Glomerular visceral epithelial cell (primary cell): ENCODE measurements around the gene MACROD2.

Experiments
- DNase-seq: peaks from one replicate; pipeline ENCODE4 v3.0.0-alpha.2; 2016; ENCODE audit errors: extremely low spot score

MACROD2 gene

DNA sequence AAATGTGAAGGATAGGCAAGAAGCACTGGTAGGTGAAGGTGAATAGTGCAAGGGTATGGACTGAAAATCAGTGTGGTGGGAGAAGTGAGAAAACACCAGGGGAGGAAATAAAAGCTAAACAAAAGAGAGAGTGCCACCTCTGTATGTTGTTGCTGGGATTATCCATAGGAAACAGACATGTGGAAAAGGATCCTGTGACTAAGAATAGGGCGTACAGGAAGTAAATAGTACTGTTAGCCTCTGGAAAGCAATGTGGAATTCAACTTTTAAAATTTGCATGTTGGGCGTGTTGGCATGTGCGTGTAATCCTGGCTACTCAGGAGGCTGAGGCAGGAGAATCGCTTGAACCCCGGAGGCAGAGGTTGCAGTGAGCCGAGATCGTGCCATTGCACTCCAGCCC lies 1916.3 kb downstream of the MACROD2 start:
- no peak for DNase-seq

- no peak for DNase-seq
Observed at GRCh38 chr20:15913391-15914025, 1918.2 kb downstream of the MACROD2 start.

- no peak for DNase-seq
Observed at GRCh38 chr20:15916623-15917022, 1921.3 kb downstream of the MACROD2 start.

- DNase-seq, result no peak
Observed at GRCh38 chr20:15917283-15917682, 1922.0 kb downstream of the MACROD2 start.

GRCh38 chr20:15918631-15919030 lies 1923.3 kb downstream of the MACROD2 start:
- no peak for DNase-seq

DNA sequence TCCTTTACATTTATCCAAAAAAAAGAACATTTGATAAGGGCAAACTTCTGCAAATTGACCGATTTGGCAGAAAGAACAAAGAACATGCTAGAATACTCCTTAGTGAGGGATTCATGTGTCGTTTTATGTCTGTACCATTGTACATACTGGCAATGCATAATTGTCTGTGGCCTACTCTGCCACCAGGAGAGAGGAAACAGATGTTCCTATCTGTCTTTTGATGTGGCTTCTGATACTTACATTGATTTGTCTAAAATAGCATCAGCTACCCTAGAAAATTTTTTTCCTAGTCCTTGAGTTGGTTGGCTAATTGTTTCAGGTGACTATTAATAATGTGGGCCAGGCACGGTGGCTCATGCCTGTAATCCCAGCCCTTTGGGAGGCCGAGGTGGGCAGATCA lies 1923.8 kb downstream of the MACROD2 start:
- no peak for DNase-seq

GRCh38 chr20:15921930-15922329 lies 1926.6 kb downstream of the MACROD2 start:
- DNase-seq, result no peak

- DNase-seq, result no peak
Observed at GRCh38 chr20:15922556-15922955, 1927.2 kb downstream of the MACROD2 start.

DNA sequence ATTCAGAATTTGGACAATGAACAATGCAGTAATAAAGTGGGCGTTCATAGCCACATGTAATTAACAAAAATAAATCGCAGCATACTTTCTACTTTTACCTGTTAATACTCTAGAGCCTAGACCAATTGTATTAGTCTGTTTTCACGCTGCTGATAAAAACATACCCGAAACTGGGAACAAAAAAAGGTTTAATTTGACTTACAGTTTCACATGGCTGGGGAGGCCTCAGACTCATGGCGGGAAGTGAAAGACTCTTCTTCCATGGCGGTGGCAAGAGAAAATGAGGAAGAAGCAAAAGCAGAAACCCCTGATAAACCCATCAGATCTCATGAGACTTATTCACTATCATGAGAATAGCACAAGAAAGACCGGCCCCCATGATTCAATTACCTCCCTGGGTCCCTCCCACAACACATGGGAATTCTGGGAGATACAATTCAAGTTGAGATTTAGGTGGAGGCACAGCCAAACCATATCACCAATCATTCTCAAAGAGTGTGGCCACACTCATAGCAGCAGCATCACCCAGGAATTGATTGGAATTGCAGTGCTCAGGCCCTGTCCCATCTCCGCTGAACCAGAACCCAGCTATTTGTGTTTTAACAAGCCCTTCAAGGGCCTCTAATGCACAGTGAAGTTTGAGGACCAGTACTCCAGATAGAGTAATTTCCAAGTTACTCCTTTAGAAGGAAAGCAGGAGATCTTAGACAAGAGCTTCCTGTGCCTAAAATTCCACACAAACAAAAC lies 1927.9 kb downstream of the MACROD2 start:
- no peak for DNase-seq

- DNase-seq, result no peak
Observed at GRCh38 chr20:15924556-15924955, 1929.2 kb downstream of the MACROD2 start.

- DNase-seq, result no peak
Observed at GRCh38 chr20:15925376-15925775, 1930.1 kb downstream of the MACROD2 start.

DNA sequence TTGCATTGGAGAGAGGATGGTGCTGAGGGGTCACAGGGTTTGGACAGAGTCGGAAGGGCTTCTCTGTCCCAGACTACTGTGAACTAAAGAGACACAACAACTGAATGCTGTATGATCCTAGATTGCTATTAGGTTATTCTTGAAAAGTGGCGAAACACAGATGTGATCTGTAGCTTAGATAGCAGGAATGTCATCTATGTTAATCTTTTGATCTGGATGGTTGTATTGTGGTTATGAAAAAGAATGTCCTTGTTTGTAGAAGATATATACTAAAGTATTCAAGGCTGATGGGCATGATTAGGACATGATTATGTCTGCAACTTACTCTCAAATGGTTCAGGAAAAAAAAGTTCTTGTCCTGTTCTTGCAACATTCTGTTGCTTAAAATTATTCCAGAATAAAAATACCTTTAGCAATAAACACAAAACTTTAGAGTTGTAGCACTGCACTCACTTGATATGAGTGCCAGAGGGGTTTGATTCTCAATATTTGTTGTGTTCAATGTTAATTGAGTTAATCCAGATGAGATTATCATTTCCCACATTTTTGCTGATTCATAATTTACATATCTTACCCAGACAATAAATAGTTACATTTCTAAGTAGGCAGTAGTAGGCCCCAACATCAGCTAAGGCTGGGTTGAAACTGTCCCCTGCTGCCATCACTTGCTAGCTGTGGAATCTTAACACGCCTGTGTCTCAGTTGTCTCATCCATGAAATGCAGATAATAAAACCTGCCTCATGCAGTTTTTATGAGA lies 1932.8 kb downstream of the MACROD2 start:
- no peak for DNase-seq

GRCh38 chr20:15928946-15929345 lies 1933.6 kb downstream of the MACROD2 start:
- DNase-seq, result no peak

GRCh38 chr20:15930311-15931305 lies 1935.3 kb downstream of the MACROD2 start:
- peak; percentile 53 for DNase-seq

DNA sequence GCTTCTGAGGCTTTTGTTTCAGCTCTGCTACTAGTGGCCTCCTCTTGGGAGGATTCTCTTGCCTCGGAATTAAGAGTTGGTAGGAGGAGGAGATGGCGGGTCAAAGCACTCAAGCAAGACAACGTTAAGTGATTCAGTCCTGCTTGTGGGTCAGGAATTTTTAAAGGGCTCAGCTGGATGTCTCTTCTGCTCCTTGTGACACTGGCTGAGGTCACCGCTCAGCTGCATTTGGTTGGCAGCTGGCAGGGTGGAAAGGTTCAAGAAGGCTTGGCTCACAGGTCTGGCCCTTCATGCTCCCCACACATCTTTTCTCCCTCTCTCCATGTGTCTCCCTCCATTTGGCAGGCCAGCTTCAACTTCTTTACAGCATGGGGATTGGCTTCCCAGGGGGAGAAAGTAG lies 1936.6 kb downstream of the MACROD2 start:
- no peak for DNase-seq

DNA sequence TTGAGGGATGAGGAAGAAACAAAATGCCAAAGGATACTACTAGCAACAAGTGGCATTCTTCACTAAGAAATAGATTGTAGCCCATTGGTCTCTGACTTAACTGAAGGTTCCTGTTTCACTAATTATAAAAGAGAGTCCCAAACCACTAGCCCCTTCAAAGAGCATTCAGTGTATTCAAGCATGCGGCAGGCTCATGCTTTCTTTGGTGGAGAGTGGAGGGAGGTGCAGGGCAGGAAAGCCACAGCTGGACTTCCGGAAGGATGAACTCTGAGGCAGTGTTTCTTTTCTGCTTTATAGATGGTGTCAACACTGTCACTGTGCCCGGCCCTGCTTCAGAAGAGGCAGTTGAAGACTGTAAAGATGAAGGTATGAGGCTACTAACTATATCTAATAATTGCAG lies 1941.9 kb downstream of the MACROD2 start:
- no peak for DNase-seq

DNA sequence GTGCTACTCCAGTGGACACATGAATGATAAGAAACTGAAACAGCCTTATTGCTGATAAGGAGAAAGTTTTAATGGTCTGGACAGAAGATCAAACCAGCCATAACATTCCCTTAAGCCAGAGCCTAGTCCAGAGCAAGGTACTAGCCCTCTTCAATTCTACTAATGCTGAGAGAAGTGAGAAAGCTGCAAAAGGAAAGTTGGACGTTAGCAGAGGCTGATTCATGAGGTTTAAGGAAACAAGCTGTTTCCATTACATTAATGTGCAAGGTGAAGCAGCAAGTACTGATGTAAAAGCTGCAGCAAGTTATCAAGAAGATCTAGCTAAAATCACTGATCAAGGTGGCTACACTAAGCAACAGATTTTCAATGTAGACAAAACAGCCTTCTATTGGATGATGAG lies 1943.5 kb downstream of the MACROD2 start:
- DNase-seq, result no peak

DNA sequence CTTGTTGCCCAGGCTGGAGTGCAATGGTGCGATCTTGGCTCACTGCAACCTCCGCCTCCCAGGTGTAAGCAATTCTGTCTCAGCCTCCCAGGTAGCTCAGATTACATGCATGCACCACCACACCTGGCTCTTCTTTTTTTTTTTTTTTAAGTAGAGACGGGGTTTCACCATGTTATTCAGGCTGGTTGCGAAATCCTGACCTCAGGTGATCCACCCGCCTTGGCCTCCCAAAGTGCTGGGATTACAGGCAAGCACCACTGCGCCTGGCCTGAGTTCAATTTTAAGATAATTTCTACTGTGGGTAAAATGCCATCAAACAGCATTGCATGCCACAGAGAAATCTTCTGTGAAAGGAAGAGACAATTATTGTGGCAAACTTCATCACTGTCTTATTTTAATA lies 1944.8 kb downstream of the MACROD2 start:
- no peak for DNase-seq

DNA sequence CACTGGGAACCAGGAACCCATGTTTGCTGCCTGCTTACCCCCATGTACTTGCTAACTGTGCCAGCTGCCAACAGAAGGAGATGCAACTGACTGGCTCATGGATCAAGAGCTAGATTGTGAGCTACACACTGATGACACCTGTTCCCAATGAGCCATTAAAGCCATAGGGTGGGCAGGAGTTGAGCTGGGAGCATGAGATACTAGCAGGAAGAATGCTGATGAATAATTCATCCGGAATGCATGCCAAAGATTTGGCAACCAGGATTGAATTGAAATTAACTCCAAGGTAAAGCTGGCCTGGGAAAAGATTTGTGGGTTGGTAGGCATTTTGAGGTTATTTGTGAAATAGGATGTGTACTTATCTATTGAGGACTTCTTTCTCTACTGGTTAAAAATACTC lies 1946.8 kb downstream of the MACROD2 start:
- DNase-seq, result peak; percentile 84

DNA sequence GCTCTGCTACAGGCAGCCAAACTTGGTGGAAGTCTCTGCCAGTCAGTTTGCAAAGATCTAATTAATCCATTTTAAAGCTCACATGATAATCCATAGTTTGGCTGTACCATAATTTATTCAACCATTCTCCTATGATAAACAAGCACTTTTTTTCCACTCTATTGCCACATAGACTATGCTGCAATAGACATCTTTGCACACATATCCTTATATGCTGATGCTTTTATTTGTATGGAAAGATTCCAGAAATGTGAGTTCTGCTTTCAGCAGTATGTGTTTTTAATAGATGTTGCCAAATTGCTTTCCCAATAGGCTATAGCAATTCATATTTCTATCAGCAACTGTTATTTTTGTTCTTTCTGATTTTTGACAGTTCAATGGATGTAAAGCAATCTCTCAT lies 1950.0 kb downstream of the MACROD2 start:
- DNase-seq, result no peak

DNA sequence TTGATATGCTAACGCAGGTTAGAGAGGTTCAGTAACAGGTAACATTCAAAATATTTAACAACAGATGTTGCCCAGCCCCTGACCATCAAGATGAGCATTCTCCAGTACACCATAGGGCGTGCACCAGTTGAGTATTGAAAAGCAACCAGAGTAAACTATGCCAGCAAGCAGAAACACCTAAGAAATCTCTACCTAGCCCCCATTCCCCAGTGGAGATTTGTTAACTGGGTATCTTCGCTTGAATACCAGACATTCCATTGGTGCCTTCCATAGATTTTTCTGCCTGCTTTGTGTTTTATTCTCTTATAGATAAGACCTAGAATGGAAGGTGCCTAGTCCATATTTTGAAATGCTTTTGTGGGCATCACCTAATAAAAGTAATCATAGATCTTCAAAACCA lies 1954.1 kb downstream of the MACROD2 start:
- no peak for DNase-seq

DNA sequence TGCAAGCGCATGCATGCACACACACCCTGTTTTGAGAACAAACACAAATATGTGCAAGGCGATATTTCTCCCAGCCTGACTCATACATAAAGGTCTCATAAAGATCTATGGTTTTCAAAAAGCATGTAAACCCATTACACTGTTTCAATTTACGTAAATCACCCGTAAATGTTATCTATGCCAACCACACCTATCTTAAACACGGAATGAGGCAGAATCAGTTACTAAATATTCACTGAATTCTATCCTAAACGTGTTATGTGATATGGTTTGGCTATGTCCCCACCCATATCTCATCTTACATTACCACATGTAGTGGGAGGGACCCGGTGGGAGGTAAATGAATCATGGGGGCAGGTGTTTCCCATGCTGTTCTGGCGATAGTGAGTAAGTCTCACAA lies 1956.3 kb downstream of the MACROD2 start:
- peak; percentile 12 for DNase-seq
